GM13977 (cell line): ENCODE results near the gene TFAP2E.
"Not testable (repeated sequence)": the region's sequence is repeated elsewhere in the genome, so short reads cannot be mapped to it uniquely, and the experiment has no call there.

ENCODE experiments used
- DNase-seq: peaks from one replicate; pipeline ENCODE4 v3.0.0; 2012; ENCODE audit warnings: low spot score
- in situ Hi-C: fragments of 300-500 bp; cut with MboI; formaldehyde crosslinking; loops from one replicate; pipeline ENCODE4 v1.12.0; 2022; ENCODE audit warnings: low sequenced_read_pairs, low pct_unique_long_range_greater_than_20kb, mixed read lengths, inconsistent platforms; ENCODE audit not compliant: unreplicated experiment
- TF ChIP-seq, protein P1 (sequence below): IDR thresholded peaks from 2 replicates; pipeline ENCODE4 v1.5.1; 2012; ENCODE audit warnings: mild to moderate bottlenecking, control low read depth; ENCODE audit not compliant: insufficient read depth; ENCODE audit errors: extremely low read depth, missing control alignments

The TFAP2E gene

DNA sequence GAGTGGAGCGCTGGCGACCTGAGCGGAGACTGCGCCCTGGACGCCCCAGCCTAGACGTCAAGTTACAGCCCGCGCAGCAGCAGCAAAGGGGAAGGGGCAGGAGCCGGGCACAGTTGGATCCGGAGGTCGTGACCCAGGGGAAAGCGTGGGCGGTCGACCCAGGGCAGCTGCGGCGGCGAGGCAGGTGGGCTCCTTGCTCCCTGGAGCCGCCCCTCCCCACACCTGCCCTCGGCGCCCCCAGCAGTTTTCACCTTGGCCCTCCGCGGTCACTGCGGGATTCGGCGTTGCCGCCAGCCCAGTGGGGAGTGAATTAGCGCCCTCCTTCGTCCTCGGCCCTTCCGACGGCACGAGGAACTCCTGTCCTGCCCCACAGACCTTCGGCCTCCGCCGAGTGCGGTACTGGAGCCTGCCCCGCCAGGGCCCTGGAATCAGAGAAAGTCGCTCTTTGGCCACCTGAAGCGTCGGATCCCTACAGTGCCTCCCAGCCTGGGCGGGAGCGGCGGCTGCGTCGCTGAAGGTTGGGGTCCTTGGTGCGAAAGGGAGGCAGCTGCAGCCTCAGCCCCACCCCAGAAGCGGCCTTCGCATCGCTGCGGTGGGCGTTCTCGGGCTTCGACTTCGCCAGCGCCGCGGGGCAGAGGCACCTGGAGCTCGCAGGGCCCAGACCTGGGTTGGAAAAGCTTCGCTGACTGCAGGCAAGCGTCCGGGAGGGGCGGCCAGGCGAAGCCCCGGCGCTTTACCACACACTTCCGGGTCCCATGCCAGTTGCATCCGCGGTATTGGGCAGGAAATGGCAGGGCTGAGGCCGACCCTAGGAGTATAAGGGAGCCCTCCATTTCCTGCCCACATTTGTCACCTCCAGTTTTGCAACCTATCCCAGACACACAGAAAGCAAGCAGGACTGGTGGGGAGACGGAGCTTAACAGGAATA is 4.2 kb downstream of the TFAP2E start:
- TF ChIP-seq, protein P1, sequence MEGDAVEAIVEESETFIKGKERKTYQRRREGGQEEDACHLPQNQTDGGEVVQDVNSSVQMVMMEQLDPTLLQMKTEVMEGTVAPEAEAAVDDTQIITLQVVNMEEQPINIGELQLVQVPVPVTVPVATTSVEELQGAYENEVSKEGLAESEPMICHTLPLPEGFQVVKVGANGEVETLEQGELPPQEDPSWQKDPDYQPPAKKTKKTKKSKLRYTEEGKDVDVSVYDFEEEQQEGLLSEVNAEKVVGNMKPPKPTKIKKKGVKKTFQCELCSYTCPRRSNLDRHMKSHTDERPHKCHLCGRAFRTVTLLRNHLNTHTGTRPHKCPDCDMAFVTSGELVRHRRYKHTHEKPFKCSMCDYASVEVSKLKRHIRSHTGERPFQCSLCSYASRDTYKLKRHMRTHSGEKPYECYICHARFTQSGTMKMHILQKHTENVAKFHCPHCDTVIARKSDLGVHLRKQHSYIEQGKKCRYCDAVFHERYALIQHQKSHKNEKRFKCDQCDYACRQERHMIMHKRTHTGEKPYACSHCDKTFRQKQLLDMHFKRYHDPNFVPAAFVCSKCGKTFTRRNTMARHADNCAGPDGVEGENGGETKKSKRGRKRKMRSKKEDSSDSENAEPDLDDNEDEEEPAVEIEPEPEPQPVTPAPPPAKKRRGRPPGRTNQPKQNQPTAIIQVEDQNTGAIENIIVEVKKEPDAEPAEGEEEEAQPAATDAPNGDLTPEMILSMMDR: peak; percentile 3
- in situ Hi-C loops: loop anchor here (10.0 kb wide), 1 partner anchor 137 kb away; the partner anchor contains the start of gene C1orf216
- peak; percentile 82 for DNase-seq

DNA sequence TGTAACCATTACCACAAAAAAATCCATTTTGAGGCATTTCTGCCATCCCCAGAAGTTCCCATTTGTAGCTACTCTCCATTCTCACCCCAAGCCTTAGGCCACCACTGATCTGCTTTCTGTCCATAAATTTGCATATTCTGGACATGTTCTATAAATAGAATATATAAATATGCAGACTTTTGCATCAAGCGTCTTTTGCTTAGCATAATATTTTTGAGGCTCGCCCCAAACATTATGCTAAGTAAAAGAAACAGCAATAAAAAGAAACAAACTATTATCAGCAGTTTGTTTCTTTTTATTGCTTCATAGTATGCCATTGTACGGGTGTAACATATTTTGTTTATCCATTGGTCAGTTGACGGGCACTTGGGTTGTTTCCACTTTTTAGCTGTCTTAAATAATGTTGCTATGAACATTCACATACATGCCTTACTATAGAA is 7.9 kb downstream of the TFAP2E start:
- TF ChIP-seq, protein P1: no peak
- in situ Hi-C loops: no loop called here
- no peak for DNase-seq

DNA sequence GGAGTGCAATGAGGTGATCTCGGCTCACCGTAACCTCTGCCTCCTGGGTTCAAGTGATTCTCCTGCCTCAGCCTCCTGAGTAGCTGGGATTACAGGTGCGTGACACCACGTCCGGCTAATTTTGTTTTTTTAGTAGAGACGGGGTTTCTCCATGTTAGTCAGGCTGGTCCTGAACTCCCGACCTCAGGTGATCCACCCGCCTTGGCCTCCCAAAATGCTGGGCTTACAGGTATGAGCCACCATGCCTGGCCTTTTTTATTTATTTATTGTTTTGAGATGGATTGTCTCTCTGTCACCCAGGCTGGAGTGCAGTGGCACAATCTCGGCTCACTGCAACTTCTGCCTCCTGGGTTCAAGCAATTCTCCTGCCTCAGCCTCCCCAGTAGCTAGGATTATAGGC is 8.5 kb downstream of the TFAP2E start:
- DNase-seq, in situ Hi-C loops: not testable (repeated sequence)

DNA sequence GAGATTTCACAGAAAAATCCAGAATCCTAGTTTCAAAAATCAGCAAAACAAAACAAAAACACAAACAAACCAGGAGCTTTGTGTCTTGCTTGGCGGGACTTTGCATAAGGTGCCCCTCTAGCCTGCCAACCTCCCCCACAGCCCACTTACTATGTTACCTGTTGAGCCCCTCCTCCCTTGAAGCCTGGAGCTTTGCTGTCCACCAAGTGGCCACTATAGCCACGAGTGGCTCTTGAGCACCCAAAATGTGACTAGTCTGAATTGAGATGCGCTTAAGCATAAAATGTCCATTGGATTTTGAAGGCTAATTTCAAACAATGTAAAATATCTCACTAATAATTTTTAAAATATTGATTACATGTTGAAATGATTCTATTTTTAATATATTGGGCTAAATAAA is 12.2 kb downstream of the TFAP2E start:
- no peak for DNase-seq
- TF ChIP-seq, protein P1: no peak
- in situ Hi-C loops: no loop called here

DNA sequence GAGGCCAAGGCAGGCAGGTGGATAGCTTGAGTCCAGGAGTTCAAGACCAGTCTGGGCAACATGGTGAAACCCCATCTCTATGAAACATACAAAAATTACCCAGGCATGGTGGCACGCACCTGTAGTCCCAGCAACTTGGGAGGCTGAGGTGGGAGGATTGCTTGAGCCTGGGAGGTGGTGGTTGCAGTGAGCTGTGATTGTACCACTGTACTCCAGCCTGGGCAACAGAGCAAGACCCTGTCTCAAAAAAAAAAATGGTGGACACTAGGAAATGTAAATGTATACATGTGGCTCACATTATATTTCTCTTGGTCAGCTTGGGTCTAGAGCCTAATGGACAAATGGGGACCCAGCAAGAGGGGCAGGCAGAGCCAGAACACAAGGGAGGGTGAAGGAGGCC is 12.7 kb downstream of the TFAP2E start:
- in situ Hi-C loops, DNase-seq: not testable (repeated sequence)

DNA sequence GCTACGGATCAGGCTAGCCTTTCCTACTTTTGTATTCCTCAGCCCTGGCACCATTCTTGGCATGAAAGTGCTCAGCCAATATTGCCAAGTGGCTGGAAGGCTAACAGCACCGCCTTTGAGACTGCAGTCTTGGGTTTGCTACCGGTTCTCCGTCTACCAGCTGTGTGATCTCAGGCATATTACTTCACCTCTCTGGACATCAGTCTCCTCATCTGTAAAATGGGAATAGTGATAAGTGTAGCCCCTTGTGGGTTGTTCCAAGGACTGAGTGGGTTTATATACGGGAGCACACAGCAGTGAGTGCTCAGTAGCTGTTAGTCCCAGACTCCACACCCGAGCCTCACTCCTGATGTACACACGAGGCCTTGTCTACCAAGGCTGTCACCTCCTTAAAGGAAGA is 13.7 kb downstream of the TFAP2E start:
- in situ Hi-C loops: no loop called here
- DNase-seq: no peak

DNA sequence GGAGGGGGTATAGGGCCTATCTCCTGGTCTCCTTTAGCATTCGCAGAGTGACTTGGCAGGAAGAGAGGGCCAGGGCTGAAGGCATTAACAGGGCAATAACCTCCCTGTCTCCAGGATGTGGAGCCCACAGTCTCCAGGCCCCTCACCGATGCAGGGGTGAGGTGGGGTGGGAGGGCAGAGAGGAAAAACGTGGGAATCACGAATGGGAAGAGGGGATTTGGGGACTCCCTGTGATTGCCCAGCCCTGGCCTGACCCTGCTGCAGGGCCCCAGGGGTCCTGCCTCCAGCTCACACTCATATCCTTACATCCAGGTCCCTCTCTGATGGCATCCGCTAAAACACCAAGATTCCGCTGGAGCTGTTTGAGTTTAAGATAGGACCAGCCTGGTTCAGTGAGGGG is 14.6 kb downstream of the TFAP2E start:
- TF ChIP-seq, protein P1: no peak
- in situ Hi-C loops: no loop called here
- DNase-seq: no peak

More for the DNA sequence above, 13.7 kb downstream of the TFAP2E start:
- TF ChIP-seq, protein P1: no peak
